OCI-LY1 (cell line): ENCODE measurements around the gene DDAH1.

Experiments
- EZH2 ChIP-seq: fragments of 200-600 bp; sonication (generic), shearing (Covaris generic); IDR thresholded peaks from 2 replicates; pipeline ENCODE4 v1.8.0; 2017; ENCODE audit warnings: borderline replicate concordance, mixed run types, mild to moderate bottlenecking, antibody characterized with exemption, low read length, moderate library complexity, mixed read lengths
- TF ChIP-seq, protein P1 (sequence below): fragments of 200-600 bp; sonication (generic), shearing (Covaris generic); IDR thresholded peaks from 2 replicates; pipeline ENCODE4 v1.5.1; 2017; ENCODE audit warnings: mild to moderate bottlenecking, antibody characterized with exemption, low read length, moderate library complexity, mixed read lengths

DNA sequence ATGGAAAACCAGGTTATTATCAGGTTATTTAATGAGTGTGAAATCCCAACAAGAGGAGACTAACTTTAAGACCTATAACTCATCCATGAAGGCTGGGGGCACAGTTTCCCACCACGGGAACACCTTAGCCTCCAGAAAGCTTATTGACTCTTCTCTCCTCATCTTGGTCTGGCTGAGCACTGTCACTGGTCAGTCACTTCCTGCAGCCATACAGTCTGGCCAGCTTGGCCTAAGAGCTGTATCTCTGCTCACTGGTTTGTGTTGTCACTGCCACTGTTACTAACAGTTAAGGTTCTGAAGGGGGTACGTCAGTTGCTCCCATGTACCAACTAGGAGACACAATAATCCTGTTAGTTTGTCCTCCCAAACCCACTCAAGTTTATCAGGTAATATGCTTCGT is 16.7 kb upstream of the DDAH1 start:
- no peak for TF ChIP-seq EZH2
- TF ChIP-seq, protein P1, sequence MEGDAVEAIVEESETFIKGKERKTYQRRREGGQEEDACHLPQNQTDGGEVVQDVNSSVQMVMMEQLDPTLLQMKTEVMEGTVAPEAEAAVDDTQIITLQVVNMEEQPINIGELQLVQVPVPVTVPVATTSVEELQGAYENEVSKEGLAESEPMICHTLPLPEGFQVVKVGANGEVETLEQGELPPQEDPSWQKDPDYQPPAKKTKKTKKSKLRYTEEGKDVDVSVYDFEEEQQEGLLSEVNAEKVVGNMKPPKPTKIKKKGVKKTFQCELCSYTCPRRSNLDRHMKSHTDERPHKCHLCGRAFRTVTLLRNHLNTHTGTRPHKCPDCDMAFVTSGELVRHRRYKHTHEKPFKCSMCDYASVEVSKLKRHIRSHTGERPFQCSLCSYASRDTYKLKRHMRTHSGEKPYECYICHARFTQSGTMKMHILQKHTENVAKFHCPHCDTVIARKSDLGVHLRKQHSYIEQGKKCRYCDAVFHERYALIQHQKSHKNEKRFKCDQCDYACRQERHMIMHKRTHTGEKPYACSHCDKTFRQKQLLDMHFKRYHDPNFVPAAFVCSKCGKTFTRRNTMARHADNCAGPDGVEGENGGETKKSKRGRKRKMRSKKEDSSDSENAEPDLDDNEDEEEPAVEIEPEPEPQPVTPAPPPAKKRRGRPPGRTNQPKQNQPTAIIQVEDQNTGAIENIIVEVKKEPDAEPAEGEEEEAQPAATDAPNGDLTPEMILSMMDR: no peak
